Heart left ventricle (tissue), 16 donors: ENCODE data around the gene SRRD. TPM values are rescaled to one million over a fixed set of nuclear protein-coding genes. Genes with fewer than 3 reads are reported as not detected.
A peak's percentile ranks its signal among the peaks of the same experiment; 100 is the strongest.

Experiments used
- ATAC-seq, 4 donors: fragments of 200-7000 bp; cut with Tn5 transposase; one replicate each; pipeline ENCODE4 v1.9.1; 2020 to 2022; ENCODE audit warnings: moderate library complexity in 4 of 4, mild to moderate bottlenecking in 3 of 4, moderate number of reproducible peaks in 1 of 4
- DNase-seq, 5 donors: peaks; one replicate each; pipeline ENCODE4 v3.0.0-alpha.2; 2020
- H3K27ac ChIP-seq, 12 donors: fragments of 200-600 bp; sonication (generic) in 4 of 12; one replicate each; pipeline versions ENCODE4 v1.5.0 to v1.8.0; 2016 to 2022; ENCODE audit warnings: mild to moderate bottlenecking in 2 of 12
- H3K27me3 ChIP-seq, 9 donors: fragments of 200-600 bp; sonication (generic) in 2 of 9; one replicate each; pipeline versions ENCODE4 v1.5.1 to v1.8.0; 2016 to 2022; ENCODE audit warnings: mild to moderate bottlenecking in 3 of 9
- H3K36me3 ChIP-seq, 9 donors: fragments of 200-600 bp; sonication (generic) in 2 of 9; one replicate each; pipeline versions ENCODE4 v1.5.0 to v1.8.0; 2018 to 2022; ENCODE audit warnings: mild to moderate bottlenecking in 2 of 9
- H3K4me1 ChIP-seq, 12 donors: fragments of 200-600 bp; sonication (generic) in 4 of 12; one replicate each; pipeline versions ENCODE4 v1.5.0 to v1.8.0; 2016 to 2022; ENCODE audit warnings: mild to moderate bottlenecking in 3 of 12
- H3K4me3 ChIP-seq, 12 donors: fragments of 200-600 bp; sonication (generic) in 4 of 12; one replicate each; pipeline versions ENCODE4 v1.5.0 to v1.8.0; 2017 to 2022; ENCODE audit warnings: mild to moderate bottlenecking in 9 of 12, moderate library complexity in 4 of 12
- H3K9me3 ChIP-seq, 12 donors: fragments of 200-600 bp; sonication (generic) in 4 of 12; one replicate each; pipeline versions ENCODE4 v1.5.0 to v1.8.0; 2016 to 2022; ENCODE audit warnings: mild to moderate bottlenecking in 1 of 12
- POLR2A ChIP-seq, 2 donors: fragments of 450-650 bp; IDR thresholded peaks; one replicate each; pipeline ENCODE4 v1.6.1; 2017; ENCODE audit warnings: antibody characterized with exemption in 2 of 2, mild to moderate bottlenecking in 2 of 2, moderate library complexity in 2 of 2
- WGBS, 4 donors: extraction: QIAGEN DNeasy Blood & Tissue Kit in 2 of 4; methylation state at CpG; one replicate each; pipeline versions ENCODE4 v1.1.5 to v1.1.7; 2013 to 2018; 5-methylcytosine and 5-hydroxymethylcytosine counted together
- intact Hi-C, 10 donors: fragments of 100-400 bp; cut with DNase I; formaldehyde crosslinking; loops; one replicate each; pipeline versions ENCODE4 v1.11.1 to v1.14.2; 2022
- polyA plus RNA-seq, 2 donors: library from polyadenylated mRNA; stranded (reverse); fragments of 200-250 nt; gene quantifications; one replicate each; pipeline ENCODE4 v1.2.3, GENCODE V29; 2013
- total RNA-seq, 9 donors: library from RNA; depleted of rRNA in 2 of 9; stranded (reverse); fragments of >200 nt in 2 of 9; fragmentation: NEBNext Ultra II Directional in 3 of 9; extraction: Animal tissue kit (Norgen Biotek cat#: 25700) in 3 of 9; gene quantifications; one replicate each; pipeline versions ENCODE4 v1.1.0 to v1.2.4, GENCODE V29; 2016 to 2023
- TF ChIP-seq, protein P1 (sequence below), 12 donors: fragments of 200-600 bp; sonication (generic) in 4 of 12; IDR thresholded peaks; one replicate each; pipeline versions ENCODE4 v1.5.0 to v1.8.0; 2018 to 2022; ENCODE audit warnings: antibody characterized with exemption in 12 of 12, mild to moderate bottlenecking in 5 of 12
- donor health status: ischemic (EF 13 %, LVEDD 7.1; RV severe dilation, severe dysfunction).
- donor health status: healthy with polysubstance abuse.
- donor health status: DM: no; HTN: yes; CAD: no.
- donor health status: DM: no; HTN: no; CAD: no.
- donor health status: ischemic (EF 25% LVEDD 6.9; RV normal size, moderate dysfunction).
- donor health status: ischemic (EF 25% LVEDD 5.7; RV mildly dilated, moderate dysfunction).
- donor health status: healthy.
- donor health status: DM: yes; HTN: yes; CAD: no.
- donor health status: ischemic (EF 35%, LVEDD 5.7; RV mildly dilated, moderate dysfunction).
- donor health status: nonischemic (EF 11% LVEDD 7.7; RV severe dilation, severe dysfunction).
- donor health status: DM: yes; HTN: yes; CAD: no.
- donor health status: PGD.
- donor health status: ischemic (EF 29% LVEDD 5.4; RV normal size, mild dysfunction).
- donor health status: nonischemic (EF 23%, LVEDD 6.1; RV moderate dilation, normal function).

SRRD gene
- total and polyA plus RNA-seq, 11 donors: 11.3 to 28.9 (median 23.4) TPM

DNA sequence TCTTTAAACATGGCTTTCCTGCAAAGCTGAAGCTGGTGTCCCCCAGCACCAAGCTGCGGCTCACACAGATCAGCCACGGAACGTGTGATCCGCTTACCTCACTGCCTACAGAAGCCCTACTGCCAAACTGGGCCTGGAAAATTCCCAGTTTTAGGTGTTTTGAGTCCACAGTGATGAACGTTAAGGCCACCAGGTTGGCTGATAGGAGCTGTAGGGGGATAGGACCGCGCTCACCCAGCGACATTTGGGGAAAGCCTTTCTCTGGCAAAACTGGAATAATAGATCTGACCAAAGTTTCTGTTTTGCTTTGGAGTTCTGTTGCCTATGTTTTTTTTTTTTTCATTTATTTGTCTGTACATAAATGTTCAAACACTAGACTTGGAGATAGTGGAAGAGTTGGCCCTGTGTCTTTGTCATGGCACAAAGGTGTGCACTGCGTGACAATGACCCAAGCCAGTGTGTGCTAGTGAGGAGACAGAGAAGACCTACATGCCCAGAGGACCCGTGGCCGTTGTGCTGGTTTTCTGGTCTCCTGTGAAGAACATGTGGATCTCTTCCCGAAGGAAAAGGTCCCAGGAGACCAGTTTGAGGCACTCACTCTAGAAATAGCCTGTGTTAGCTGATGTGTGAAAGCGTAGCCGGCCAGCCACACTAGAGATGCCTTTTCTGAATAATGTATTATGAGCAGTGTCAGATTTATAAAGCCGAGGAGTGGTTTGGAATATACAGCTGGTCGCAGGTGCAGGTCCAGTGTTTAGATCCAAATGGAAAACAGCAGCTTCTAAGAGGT, 39.6 kb upstream of the SRRD start:
- peaks cover 0 to 8% (median 0%) of the 10 kb centered on the region in 12 donors for H3K4me1 ChIP-seq
- H3K4me3 ChIP-seq: no peak overlapping the region
- intact Hi-C loops: no loop called here
- no peaks in the 10 kb centered on the region for H3K36me3 ChIP-seq
- no peaks in the 10 kb centered on the region for H3K27me3 ChIP-seq
- ATAC-seq (no peak), DNase-seq (no peak)
- no peaks in the 10 kb centered on the region for H3K9me3 ChIP-seq
- TF ChIP-seq POLR2A (IDR thresholded peaks at IDR 0.05): no peak
- TF ChIP-seq, protein P1, sequence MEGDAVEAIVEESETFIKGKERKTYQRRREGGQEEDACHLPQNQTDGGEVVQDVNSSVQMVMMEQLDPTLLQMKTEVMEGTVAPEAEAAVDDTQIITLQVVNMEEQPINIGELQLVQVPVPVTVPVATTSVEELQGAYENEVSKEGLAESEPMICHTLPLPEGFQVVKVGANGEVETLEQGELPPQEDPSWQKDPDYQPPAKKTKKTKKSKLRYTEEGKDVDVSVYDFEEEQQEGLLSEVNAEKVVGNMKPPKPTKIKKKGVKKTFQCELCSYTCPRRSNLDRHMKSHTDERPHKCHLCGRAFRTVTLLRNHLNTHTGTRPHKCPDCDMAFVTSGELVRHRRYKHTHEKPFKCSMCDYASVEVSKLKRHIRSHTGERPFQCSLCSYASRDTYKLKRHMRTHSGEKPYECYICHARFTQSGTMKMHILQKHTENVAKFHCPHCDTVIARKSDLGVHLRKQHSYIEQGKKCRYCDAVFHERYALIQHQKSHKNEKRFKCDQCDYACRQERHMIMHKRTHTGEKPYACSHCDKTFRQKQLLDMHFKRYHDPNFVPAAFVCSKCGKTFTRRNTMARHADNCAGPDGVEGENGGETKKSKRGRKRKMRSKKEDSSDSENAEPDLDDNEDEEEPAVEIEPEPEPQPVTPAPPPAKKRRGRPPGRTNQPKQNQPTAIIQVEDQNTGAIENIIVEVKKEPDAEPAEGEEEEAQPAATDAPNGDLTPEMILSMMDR (IDR thresholded peaks at IDR 0.05): no peak
- no peak overlapping the region for H3K27ac ChIP-seq
- 84 to 86% (median 84%) methylated on average over 16 of the region's 16 CpGs for WGBS, 4 donors

DNA sequence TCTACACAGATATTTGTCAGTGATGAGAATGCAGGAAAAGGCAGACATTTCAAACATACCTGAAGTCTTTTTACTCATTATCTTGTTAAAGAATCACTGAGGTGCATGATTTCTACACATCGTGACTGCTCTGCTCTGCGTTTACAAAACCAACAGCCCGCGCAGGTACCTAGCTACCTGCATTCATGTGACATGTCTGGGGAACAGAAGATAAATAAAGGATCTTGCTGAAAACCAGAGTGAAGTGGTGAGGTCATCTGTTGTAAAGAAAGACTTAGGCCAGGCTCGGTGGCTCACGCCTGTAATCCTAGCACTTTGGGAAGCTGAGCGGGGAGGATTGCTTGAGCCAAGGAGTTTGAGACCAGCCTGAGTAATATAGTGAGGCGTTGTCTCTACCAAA, 38.9 kb upstream of the SRRD start:
- DNase-seq: no peak
- no peak for ATAC-seq
- Histone ChIP-seq H3K27me3 (no peaks in the 10 kb centered on the region), H3K9me3 (no peaks in the 10 kb centered on the region), H3K4me3 (no peak overlapping the region), H3K36me3 (no peaks in the 10 kb centered on the region), H3K27ac (no peak overlapping the region), H3K4me1 (peaks cover 0 to 8% (median 0%) of the 10 kb centered on the region in 12 donors)
- WGBS, 4 donors: 86 to 96% (median 90%) methylated on average over 8 of the region's 8 CpGs
- TF ChIP-seq, protein P1 (IDR thresholded peaks at IDR 0.05): no peak
- TF ChIP-seq POLR2A (IDR thresholded peaks at IDR 0.05): no peak
- intact Hi-C loops: no loop called here

- intact Hi-C loops: no loop called here
- H3K4me3 ChIP-seq: no peak overlapping the region
- peaks cover 0 to 7% (median 1%) of the 10 kb centered on the region in 9 donors for H3K36me3 ChIP-seq
- TF ChIP-seq, protein P1 (IDR thresholded peaks at IDR 0.05): no peak
- TF ChIP-seq POLR2A (IDR thresholded peaks at IDR 0.05): no peak
- no peaks in the 10 kb centered on the region for H3K9me3 ChIP-seq
- H3K27ac ChIP-seq: no peak overlapping the region
- no peak for DNase-seq
- 77 to 84% (median 81%) methylated on average over 15 of the region's 15 CpGs for WGBS, 4 donors
- peaks cover 0 to 8% (median 0%) of the 10 kb centered on the region in 12 donors for H3K4me1 ChIP-seq
- no peaks in the 10 kb centered on the region for H3K27me3 ChIP-seq
- ATAC-seq: no peak
These were observed 38.0 kb upstream of the SRRD start for GRCh38 chr22:26445577-26446275.

DNA sequence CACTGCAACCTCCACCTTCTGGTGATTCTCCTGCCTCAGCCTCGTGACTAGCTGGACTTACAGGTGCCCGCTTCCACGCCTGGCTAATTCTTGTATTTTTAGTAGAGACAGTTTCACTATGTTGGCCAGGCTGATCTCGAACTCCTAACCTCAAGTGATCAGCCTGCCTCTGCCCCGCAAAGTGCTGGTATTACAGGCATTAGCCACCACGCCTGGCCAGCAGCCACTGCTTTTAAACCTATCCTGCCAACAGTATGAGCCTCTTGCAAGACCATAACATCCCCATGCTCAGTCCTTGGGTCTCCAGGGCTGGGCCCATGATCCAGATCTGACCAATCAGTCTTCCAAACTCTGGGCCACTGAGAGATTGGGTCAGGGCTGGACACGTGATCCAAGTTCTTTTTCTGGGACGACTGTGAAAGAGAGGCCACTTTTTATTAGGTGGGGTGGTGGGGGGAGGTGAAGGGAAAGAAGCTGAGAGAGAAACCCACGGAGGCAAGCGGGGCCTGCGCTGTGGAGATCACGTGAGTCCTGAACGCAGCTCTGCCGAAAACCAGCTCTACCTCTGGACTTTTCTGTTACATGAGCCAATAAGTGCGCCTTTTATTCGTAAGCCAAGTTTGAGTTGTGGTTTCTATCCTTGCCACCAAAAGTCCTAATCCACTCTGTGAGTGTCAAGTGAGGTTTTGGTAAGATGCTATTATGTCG, 36.7 kb upstream of the SRRD start:
- H3K9me3 ChIP-seq: no peaks in the 10 kb centered on the region
- WGBS, 4 donors: 86 to 90% (median 88%) methylated on average over 17 of the region's 17 CpGs
- intact Hi-C loops: no loop called here
- TF ChIP-seq, protein P1 (IDR thresholded peaks at IDR 0.05): no peak
- no peak for TF ChIP-seq POLR2A (IDR thresholded peaks at IDR 0.05)
- peaks cover 0 to 18% (median 11%) of the 10 kb centered on the region in 9 donors for H3K36me3 ChIP-seq
- no peak overlapping the region for H3K4me3 ChIP-seq
- peak overlapping the region in 1 of 12 donors; percentile 47 for H3K27ac ChIP-seq
- ATAC-seq (no peak), DNase-seq (no peak)
- no peaks in the 10 kb centered on the region for H3K27me3 ChIP-seq
- peaks cover 0 to 8% (median 0%) of the 10 kb centered on the region in 12 donors for H3K4me1 ChIP-seq
